Kidney epithelial cell (primary cell): ENCODE measurements around the gene QKI. TPM values are rescaled to one million over a fixed set of nuclear protein-coding genes. Genes with fewer than 3 reads are reported as not detected.

ENCODE experiments used
- DNase-seq: peaks from one replicate; pipeline ENCODE4 v3.0.0-alpha.2; 2010; ENCODE audit warnings: low read depth
- H3K27me3 ChIP-seq: 2 replicates; pipeline ENCODE4 v1.6.0; 2011; ENCODE audit warnings: low read length; ENCODE audit not compliant: control insufficient read depth, insufficient read depth
- H3K36me3 ChIP-seq: 2 replicates; pipeline ENCODE4 v1.5.1; 2011; ENCODE audit warnings: low read length; ENCODE audit not compliant: control insufficient read depth, insufficient read depth
- H3K4me3 ChIP-seq: 2 replicates; pipeline ENCODE4 v1.5.1; 2011; ENCODE audit warnings: low read depth, mild to moderate bottlenecking, control low read depth, low read length
- total RNA-seq: library from RNA; depleted of rRNA; stranded (reverse); fragments of >200 nt; gene quantifications from 2 replicates; pipeline ENCODE4 v1.2.3, GENCODE V29; 2015
- TF ChIP-seq, protein P1 (sequence below): IDR thresholded peaks from 2 replicates; pipeline ENCODE4 v1.5.1; 2011; ENCODE audit warnings: mild to moderate bottlenecking, moderate library complexity, low read length, control low read depth, inconsistent platforms; ENCODE audit not compliant: insufficient read depth, poor library complexity, severe bottlenecking

QKI gene
- total RNA-seq, 1 donor from 2014 or later = 173 TPM

DNA sequence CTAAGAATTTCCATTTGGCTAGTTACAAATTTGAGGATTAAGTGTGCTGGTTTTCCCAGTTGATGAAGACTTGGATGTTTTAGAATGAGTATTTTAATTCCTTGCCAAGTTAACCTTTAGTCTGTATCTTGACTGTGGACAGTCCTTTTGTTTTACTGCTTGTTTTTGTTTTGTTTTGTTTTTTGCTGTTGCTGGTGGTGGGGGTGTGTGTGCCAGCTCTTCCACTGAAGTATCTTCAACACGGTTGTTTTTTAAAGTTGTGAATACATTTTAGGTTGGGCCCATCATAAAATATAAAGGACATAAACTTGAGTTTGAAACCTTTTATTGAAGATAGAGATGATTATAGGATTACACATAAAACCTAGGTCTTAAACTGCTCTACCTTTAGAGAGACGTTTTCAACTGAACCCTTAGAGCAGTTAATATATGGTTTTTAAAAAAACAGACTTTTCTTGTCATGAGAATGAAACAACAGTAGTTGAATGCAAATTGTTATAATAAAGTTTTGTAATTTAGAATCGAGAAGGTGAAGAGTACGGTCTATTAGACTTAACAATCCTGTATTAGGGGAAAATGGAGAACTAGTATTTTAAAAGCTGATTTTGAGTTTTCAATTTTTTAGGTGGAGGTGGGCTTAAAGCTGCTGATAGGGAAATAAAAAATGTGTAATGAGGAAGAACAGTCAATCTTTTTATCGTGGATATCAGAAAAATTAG, 4.0 kb downstream of the QKI start:
- TF ChIP-seq, protein P1, sequence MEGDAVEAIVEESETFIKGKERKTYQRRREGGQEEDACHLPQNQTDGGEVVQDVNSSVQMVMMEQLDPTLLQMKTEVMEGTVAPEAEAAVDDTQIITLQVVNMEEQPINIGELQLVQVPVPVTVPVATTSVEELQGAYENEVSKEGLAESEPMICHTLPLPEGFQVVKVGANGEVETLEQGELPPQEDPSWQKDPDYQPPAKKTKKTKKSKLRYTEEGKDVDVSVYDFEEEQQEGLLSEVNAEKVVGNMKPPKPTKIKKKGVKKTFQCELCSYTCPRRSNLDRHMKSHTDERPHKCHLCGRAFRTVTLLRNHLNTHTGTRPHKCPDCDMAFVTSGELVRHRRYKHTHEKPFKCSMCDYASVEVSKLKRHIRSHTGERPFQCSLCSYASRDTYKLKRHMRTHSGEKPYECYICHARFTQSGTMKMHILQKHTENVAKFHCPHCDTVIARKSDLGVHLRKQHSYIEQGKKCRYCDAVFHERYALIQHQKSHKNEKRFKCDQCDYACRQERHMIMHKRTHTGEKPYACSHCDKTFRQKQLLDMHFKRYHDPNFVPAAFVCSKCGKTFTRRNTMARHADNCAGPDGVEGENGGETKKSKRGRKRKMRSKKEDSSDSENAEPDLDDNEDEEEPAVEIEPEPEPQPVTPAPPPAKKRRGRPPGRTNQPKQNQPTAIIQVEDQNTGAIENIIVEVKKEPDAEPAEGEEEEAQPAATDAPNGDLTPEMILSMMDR = no peak
- DNase-seq = no peak
- Histone ChIP-seq H3K27me3 (no peaks in the 10 kb centered on the region), H3K36me3 (no peaks in the 10 kb centered on the region), H3K4me3 (peak overlapping the region; percentile 17)

GRCh38 chr6:163419413-163420288, 5.1 kb downstream of the QKI start:
- H3K36me3 ChIP-seq = no peaks in the 10 kb centered on the region

GRCh38 chr6:163420289-163420614, 5.7 kb downstream of the QKI start:
- no peak for DNase-seq
- H3K36me3 ChIP-seq = no peaks in the 10 kb centered on the region
- H3K27me3 ChIP-seq = no peaks in the 10 kb centered on the region
- TF ChIP-seq, protein P1 = no peak
- no peak overlapping the region for H3K4me3 ChIP-seq

More at GRCh38 chr6:163419413-163420288, 5.1 kb downstream of the QKI start:
- no peak overlapping the region for H3K4me3 ChIP-seq
- TF ChIP-seq, protein P1 = no peak
- no peaks in the 10 kb centered on the region for H3K27me3 ChIP-seq
- no peak for DNase-seq

- TF ChIP-seq, protein P1 = no peak
- H3K36me3 ChIP-seq = no peaks in the 10 kb centered on the region
- no peak for DNase-seq
- H3K27me3 ChIP-seq = no peaks in the 10 kb centered on the region
- no peak overlapping the region for H3K4me3 ChIP-seq
Measured at GRCh38 chr6:163422550-163422949, 8.0 kb downstream of the QKI start.

- Histone ChIP-seq H3K27me3 (no peaks in the 10 kb centered on the region), H3K36me3 (no peaks in the 10 kb centered on the region), H3K4me3 (no peak overlapping the region)
- TF ChIP-seq, protein P1 = no peak
- no peak for DNase-seq
Measured at GRCh38 chr6:163423696-163424095, 9.2 kb downstream of the QKI start.
